Esophagus muscularis mucosa (tissue), 3 donors: ENCODE results near the gene DNAH3.

Experiments used
- CTCF ChIP-seq, 3 experiments: fragments of 200-600 bp in 2 of 3; fragments of 450-650 bp in 1 of 3; sonication (generic) in 2 of 3; IDR thresholded peaks; one replicate each; pipeline ENCODE4 v1.5.1; 2017 to 2019; ENCODE audit warnings: antibody characterized with exemption in 3 of 3, mild to moderate bottlenecking in 2 of 3, moderate library complexity in 1 of 3
- POLR2A ChIP-seq: fragments of 450-650 bp; IDR thresholded peaks from one replicate; pipeline ENCODE4 v1.6.1; 2017; ENCODE audit warnings: antibody characterized with exemption, moderate library complexity, mild to moderate bottlenecking, low read depth
- POLR2AphosphoS5 ChIP-seq, 2 donors: sonication (generic); formaldehyde crosslinking; IDR thresholded peaks; one replicate each; pipeline ENCODE4 v1.6.1; 2017; ENCODE audit warnings: antibody characterized with exemption in 2 of 2

DNA sequence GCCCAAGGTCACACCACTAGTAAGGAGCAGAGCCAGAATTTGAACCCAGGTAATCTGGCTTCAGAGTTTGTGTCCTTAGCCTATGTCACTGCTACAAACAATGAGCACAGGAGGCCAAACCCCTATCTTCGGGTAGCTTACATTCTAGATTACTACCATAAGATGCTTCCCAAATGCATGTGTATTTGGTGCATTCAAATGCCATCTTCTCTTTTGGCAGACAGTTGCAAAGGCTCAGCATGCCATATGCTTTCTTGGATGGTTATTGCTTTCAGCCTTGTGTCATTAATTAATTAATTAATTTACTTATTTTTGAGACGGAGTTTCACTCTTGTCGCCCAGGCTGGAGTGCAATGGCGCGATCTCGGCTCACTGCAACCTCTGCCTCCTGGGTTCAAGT is 80.7 kb downstream of the DNAH3 start:
- TF ChIP-seq CTCF (IDR thresholded peaks at IDR 0.05), result no peak
- TF ChIP-seq POLR2A, result no peak
- no peak for TF ChIP-seq POLR2AphosphoS5 (IDR thresholded peaks at IDR 0.05)
